Ectodermal cell (in vitro differentiated cells): Measurements from ENCODE around the gene ITPRIP.

Experiments used
- H3K27ac ChIP-seq: 2 replicates; pipeline ENCODE4 v1.7.0; 2013; ENCODE audit warnings: mild to moderate bottlenecking, low read depth, low read length; ENCODE audit not compliant: insufficient read depth, poor library complexity, severe bottlenecking
- H3K27me3 ChIP-seq: 2 replicates; pipeline ENCODE4 v1.7.0; 2013; ENCODE audit warnings: mild to moderate bottlenecking, low read length; ENCODE audit not compliant: insufficient read depth, control insufficient read depth, poor library complexity, severe bottlenecking
- H3K36me3 ChIP-seq: one replicate; pipeline ENCODE4 v1.7.0; 2013; ENCODE audit warnings: low read length; ENCODE audit not compliant: control insufficient read depth, insufficient read depth
- H3K4me1 ChIP-seq: one replicate; pipeline ENCODE4 v1.7.0; 2013; ENCODE audit warnings: low read length; ENCODE audit not compliant: control insufficient read depth, insufficient read depth
- H3K4me3 ChIP-seq: 2 replicates; pipeline ENCODE4 v1.7.0; 2013; ENCODE audit warnings: low read depth, low read length, control low read depth; ENCODE audit not compliant: insufficient read depth
- H3K9me3 ChIP-seq: 2 replicates; pipeline ENCODE4 v1.7.0; 2013; ENCODE audit warnings: mild to moderate bottlenecking, low read length, moderate library complexity; ENCODE audit not compliant: control insufficient read depth
- WGBS, 2 experiments: methylation state at CpG; one replicate each; pipeline ENCODE4 v1.1.7; 2013; ENCODE audit warnings: missing lambda C conversion rate in 2 of 2; 5-methylcytosine and 5-hydroxymethylcytosine counted together

Gene ITPRIP

GRCh38 chr10:104284846-104285245, 53.4 kb downstream of the ITPRIP start:
- Histone ChIP-seq H3K27me3 (no peaks in the 10 kb centered on the region), H3K27ac (no peak overlapping the region), H3K36me3 (no peaks in the 10 kb centered on the region), H3K4me3 (no peak overlapping the region), H3K4me1 (no peaks in the 10 kb centered on the region), H3K9me3 (no peaks in the 10 kb centered on the region)
- WGBS, 2 experiments = 90 to 95% methylated on average over 7 of the region's 7 CpGs

GRCh38 chr10:104281694-104282093, 56.6 kb downstream of the ITPRIP start:
- Histone ChIP-seq H3K9me3 (no peaks in the 10 kb centered on the region), H3K4me3 (no peak overlapping the region), H3K27ac (no peak overlapping the region), H3K27me3 (no peaks in the 10 kb centered on the region), H3K4me1 (no peaks in the 10 kb centered on the region), H3K36me3 (no peaks in the 10 kb centered on the region)
- 77 to 80% methylated on average over 3 of the region's 3 CpGs for WGBS, 2 experiments

- H3K27me3 ChIP-seq = peaks cover 8% of the 10 kb centered on the region
- H3K36me3 ChIP-seq = no peaks in the 10 kb centered on the region
- H3K4me1 ChIP-seq = no peaks in the 10 kb centered on the region
- H3K9me3 ChIP-seq = no peaks in the 10 kb centered on the region
- no peak overlapping the region for H3K27ac ChIP-seq
- H3K4me3 ChIP-seq = no peak overlapping the region
- WGBS, 2 experiments = 93 to 98% methylated on average over 3 of the region's 3 CpGs
Observed at GRCh38 chr10:104279550-104280259, 58.6 kb downstream of the ITPRIP start.

- Histone ChIP-seq H3K9me3 (no peaks in the 10 kb centered on the region), H3K36me3 (no peaks in the 10 kb centered on the region), H3K27me3 (peaks cover 14% of the 10 kb centered on the region), H3K4me1 (no peaks in the 10 kb centered on the region), H3K4me3 (no peak overlapping the region), H3K27ac (no peak overlapping the region)
- WGBS, 2 experiments = 89% methylated on average over 2 of the region's 2 CpGs; no CpG with 5 or more reads in 1 of the 2 experiments
Observed at GRCh38 chr10:104277785-104278184, 60.5 kb downstream of the ITPRIP start.

GRCh38 chr10:104276192-104276591, 62.1 kb downstream of the ITPRIP start:
- no peak overlapping the region for H3K27ac ChIP-seq
- no peak overlapping the region for H3K4me3 ChIP-seq
- peaks cover 14% of the 10 kb centered on the region for H3K27me3 ChIP-seq
- H3K9me3 ChIP-seq = no peaks in the 10 kb centered on the region
- no peaks in the 10 kb centered on the region for H3K36me3 ChIP-seq
- H3K4me1 ChIP-seq = no peaks in the 10 kb centered on the region
- 87 to 89% methylated on average over 1 of the region's 1 CpG for WGBS, 2 experiments

DNA sequence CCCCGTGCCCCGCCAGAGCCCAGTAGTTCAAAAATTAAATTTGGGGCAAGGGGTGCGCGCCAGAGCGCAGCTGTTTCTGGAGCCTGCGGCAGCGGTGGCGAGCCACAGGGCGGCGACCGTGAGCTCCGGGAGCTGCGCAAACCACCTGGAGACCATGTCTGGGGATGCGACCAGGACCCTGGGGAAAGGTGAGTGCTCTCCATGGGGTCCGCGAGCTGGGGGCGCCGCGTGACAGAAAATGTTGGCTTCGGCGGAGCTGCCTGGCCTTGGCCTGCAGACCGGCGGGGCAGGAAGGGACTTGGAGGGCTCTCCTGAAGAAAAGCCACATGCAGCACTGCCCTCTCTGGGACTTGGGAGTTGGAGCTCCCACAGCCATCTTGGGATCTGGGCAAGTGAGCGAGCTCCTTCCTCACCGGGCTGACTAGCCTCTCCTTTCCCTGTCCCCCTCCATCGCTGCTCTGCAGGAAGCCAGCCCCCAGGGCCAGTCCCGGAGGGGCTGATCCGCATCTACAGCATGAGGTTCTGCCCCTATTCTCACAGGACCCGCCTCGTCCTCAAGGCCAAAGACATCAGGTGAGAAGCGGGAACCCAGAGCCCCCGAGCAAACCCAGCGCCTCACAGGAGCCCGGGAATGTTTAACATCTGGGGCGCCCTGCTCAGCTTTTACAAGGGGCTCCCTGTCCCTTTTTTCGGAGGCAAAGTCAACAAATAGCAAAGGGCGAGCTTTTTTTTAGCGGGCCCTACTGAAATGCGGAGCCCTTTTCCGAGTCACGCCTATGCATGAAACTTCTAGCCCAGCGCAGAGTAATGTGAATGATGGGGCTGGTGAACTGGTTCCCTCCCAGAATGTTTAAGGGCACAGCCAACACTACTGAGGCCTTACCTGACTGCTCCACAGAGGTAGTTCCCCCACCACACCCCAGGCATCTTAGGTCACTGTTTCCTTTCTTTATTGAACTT, 63.2 kb downstream of the ITPRIP start:
- Histone ChIP-seq H3K4me3 (peak overlapping the region; percentile 35), H3K36me3 (no peaks in the 10 kb centered on the region), H3K27ac (no peak overlapping the region), H3K4me1 (no peaks in the 10 kb centered on the region), H3K9me3 (no peaks in the 10 kb centered on the region), H3K27me3 (peaks cover 14% of the 10 kb centered on the region)
- 47 to 48% methylated on average over 42 of the region's 42 CpGs for WGBS, 2 experiments

- WGBS, 2 experiments = 92 to 93% methylated on average over 4 of the region's 4 CpGs
- Histone ChIP-seq H3K4me3 (no peak overlapping the region), H3K4me1 (no peaks in the 10 kb centered on the region), H3K36me3 (no peaks in the 10 kb centered on the region), H3K9me3 (no peaks in the 10 kb centered on the region), H3K27me3 (peaks cover 14% of the 10 kb centered on the region), H3K27ac (no peak overlapping the region)
Observed at GRCh38 chr10:104273899-104274575, 64.2 kb downstream of the ITPRIP start.

DNA sequence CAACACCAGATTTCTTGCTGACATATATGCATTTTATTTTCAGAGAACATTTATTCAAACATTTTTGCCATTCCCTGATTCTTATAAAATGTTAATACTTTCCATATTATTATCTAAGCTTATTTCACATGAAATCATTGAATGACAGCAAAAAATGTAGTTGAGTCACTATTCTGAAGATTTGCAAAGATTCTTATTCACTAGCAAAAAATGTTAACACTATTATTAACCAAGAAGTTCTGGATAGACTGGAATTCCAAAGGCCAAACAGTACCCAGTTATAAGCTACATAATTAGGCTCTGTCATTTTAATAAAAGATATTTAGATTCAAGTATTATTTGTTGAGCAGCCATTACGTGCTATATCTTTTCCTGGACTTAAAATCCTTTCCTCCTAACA, 65.0 kb downstream of the ITPRIP start:
- H3K4me1 ChIP-seq = no peaks in the 10 kb centered on the region
- H3K9me3 ChIP-seq = no peaks in the 10 kb centered on the region
- no peak overlapping the region for H3K4me3 ChIP-seq
- no peak overlapping the region for H3K27ac ChIP-seq
- H3K36me3 ChIP-seq = no peaks in the 10 kb centered on the region
- peaks cover 14% of the 10 kb centered on the region for H3K27me3 ChIP-seq
- 83 to 100% methylated on average over 1 of the region's 1 CpG for WGBS, 2 experiments

DNA sequence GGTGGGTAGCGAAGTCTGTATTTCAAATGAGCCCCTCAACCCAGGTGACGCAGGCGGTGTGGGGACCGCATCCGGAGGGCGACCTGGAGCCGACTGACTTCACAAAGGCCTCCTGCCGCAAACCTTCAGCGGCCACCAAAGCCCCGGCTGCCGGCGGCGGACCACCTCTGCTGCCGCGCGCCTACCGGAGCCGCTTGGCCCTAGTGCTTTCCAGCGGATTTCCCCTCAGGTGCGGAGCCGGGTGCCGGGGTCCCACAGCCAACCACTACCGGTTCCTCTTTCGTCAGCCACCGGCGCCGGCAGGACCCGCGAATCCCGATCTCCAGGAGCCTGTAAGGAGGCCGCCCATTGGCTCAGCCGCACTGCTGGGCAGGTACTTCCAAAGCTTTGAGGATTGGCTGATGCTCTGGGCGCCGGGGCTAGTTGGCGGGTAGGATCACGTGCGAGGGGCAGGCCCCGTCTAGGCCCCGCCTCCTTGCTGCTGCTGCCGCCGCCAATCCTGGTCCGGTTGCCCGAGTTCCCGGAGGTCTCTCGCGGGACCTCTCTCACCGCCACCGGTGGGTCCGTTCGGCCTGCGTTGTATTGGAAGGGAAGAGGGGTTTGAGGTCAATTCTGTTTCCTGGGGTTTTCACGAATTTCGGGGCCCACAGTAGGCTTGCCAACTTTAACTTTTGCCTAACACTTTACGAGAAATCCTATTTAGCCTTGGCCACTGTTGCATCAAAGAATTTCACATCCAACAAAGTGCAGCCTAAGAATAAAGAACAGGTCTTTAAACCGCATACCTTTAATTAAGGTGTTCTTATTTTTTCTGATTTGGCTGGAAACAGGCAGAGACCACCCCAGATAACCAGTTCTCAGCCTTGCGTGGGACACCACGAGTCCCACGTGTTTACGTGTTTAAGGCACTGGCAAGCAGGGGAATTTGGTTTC, 69.3 kb downstream of the ITPRIP start, which contains the start of gene GSTO2:
Gene GSTO2 (plus strand): TSS at position 472 of the 933 bp plus-strand sequence. CDS start 5,732 bp downstream, outside the sequence.
- Histone ChIP-seq H3K9me3 (no peaks in the 10 kb centered on the region), H3K4me3 (peak within 1 kb of the TSS; percentile 60), H3K4me1 (peaks cover 7% of the 10 kb centered on the region), H3K27me3 (peaks cover 3% of the 10 kb centered on the region), H3K36me3 (no peaks in the 10 kb centered on the region), H3K27ac (peak within 1 kb of the TSS; percentile 69)
- 17% methylated on average over 59 of the region's 59 CpGs for WGBS, 2 experiments
